Aorta (tissue), 5 donors: ENCODE measurements around the gene TSC2. TPM values are rescaled to one million over a fixed set of nuclear protein-coding genes. Genes with fewer than 3 reads are reported as not detected.

Experiments used
- ATAC-seq: fragments of 200-7000 bp; cut with Tn5 transposase; one replicate; pipeline ENCODE4 v1.9.1; 2022; ENCODE audit warnings: moderate library complexity; ENCODE audit not compliant: low FRiP score
- DNase-seq, 2 donors: peaks; one replicate each; pipeline ENCODE4 v3.0.0-alpha.2; 2020
- H3K27ac ChIP-seq, 2 donors: one replicate each; pipeline ENCODE4 v1.5.1; 2013; ENCODE audit warnings: low read length in 2 of 2, mild to moderate bottlenecking in 2 of 2, moderate library complexity in 2 of 2, control low read depth in 1 of 2, inconsistent platforms in 1 of 2, low read depth in 1 of 2
- H3K27me3 ChIP-seq, 2 donors: one replicate each; pipeline ENCODE4 v1.6.1; 2013; ENCODE audit warnings: control low read depth in 1 of 2, low read length in 1 of 2, mild to moderate bottlenecking in 1 of 2, moderate library complexity in 1 of 2; ENCODE audit not compliant: insufficient read depth in 2 of 2, control insufficient read depth in 1 of 2
- H3K36me3 ChIP-seq, 2 donors: one replicate each; pipeline ENCODE4 v1.6.1; 2013; ENCODE audit warnings: control low read depth in 1 of 2, low read length in 1 of 2, mild to moderate bottlenecking in 1 of 2; ENCODE audit not compliant: insufficient read depth in 2 of 2, control insufficient read depth in 1 of 2
- H3K4me1 ChIP-seq, 2 donors: one replicate each; pipeline ENCODE4 v1.6.1; 2013; ENCODE audit warnings: low read length in 2 of 2, control low read depth in 1 of 2, mild to moderate bottlenecking in 1 of 2, moderate library complexity in 1 of 2; ENCODE audit not compliant: insufficient read depth in 2 of 2, control insufficient read depth in 1 of 2
- H3K4me3 ChIP-seq, 2 donors: one replicate each; pipeline ENCODE4 v1.5.1; 2013; ENCODE audit warnings: low read length in 2 of 2, control low read depth in 1 of 2, mild to moderate bottlenecking in 1 of 2
- H3K9me3 ChIP-seq: one replicate; pipeline ENCODE4 v1.6.1; 2013; ENCODE audit warnings: mild to moderate bottlenecking, low read length; ENCODE audit not compliant: control insufficient read depth
- WGBS, 2 donors: extraction: QIAGEN DNeasy Blood & Tissue Kit; methylation state at CpG; one replicate each; pipeline ENCODE4 v1.1.7; 2013; 5-methylcytosine and 5-hydroxymethylcytosine counted together
- intact Hi-C, 2 donors: fragments of 100-400 bp; cut with DNase I; formaldehyde crosslinking; loops; one replicate each; pipeline versions ENCODE4 v1.14.2 to v1.15.0; 2022
- polyA plus RNA-seq, 2 donors: library from polyadenylated mRNA; stranded (reverse); fragments of 200-250 nt; gene quantifications; one replicate each; pipeline ENCODE4 v1.2.3, GENCODE V29; 2013
- total RNA-seq, 2 donors: library from RNA; stranded (reverse); fragmentation: NEBNext Ultra II Directional; extraction: Animal tissue kit (Norgen Biotek cat#: 25700); gene quantifications; one replicate each; pipeline ENCODE4 v1.2.1, GENCODE V29; 2021
- donor health status: healthy with polysubstance abuse.
- donor health status: Bipolar disorder and iron deficiency.
- donor health status: DM: no; HTN: no; CAD: no.
- donor health status: DM: no; HTN: no; CAD: no.
- donor health status: DM: yes; HTN: yes; CAD: no.

Gene TSC2
- total and polyA plus RNA-seq, 4 donors: 16.2 to 166 (median 119) TPM

- ATAC-seq (no peak), DNase-seq (no peak)
- Histone ChIP-seq H3K27me3 (no peaks in the 10 kb centered on the region), H3K36me3 (peaks cover 0 to 12% of the 10 kb centered on the region in 2 donors), H3K9me3 (no peaks in the 10 kb centered on the region), H3K27ac (no peak overlapping the region), H3K4me1 (no peaks in the 10 kb centered on the region), H3K4me3 (no peak overlapping the region)
- intact Hi-C loops: loop anchor here in 1 of 2 donors (5.0 kb wide), 1 partner anchor 67 kb away; no protein-coding TSS in a partner anchor
- WGBS, 2 donors: 73 to 81% methylated on average over 20 of the region's 20 CpGs
These were observed 41.1 kb downstream of the TSC2 start for GRCh38 chr16:2088759-2089358.

GRCh38 chr16:2089706-2090480 lies 42.1 kb downstream of the TSC2 start:
- DNase-seq (no peak), ATAC-seq (no peak)
- Histone ChIP-seq H3K27me3 (no peaks in the 10 kb centered on the region), H3K9me3 (no peaks in the 10 kb centered on the region), H3K27ac (no peak overlapping the region), H3K36me3 (peaks cover 0 to 12% of the 10 kb centered on the region in 2 donors), H3K4me3 (no peak overlapping the region), H3K4me1 (no peaks in the 10 kb centered on the region)
- WGBS, 2 donors: 85 to 87% methylated on average over 44 of the region's 44 CpGs
- intact Hi-C loops: loop anchor here in 1 of 2 donors (5.0 kb wide), 1 partner anchor 68 kb away; no protein-coding TSS in a partner anchor

- ATAC-seq (no peak), DNase-seq (no peak)
- 80 to 83% methylated on average over 14 of the region's 14 CpGs for WGBS, 2 donors
- no peaks in the 10 kb centered on the region for H3K9me3 ChIP-seq
- H3K4me3 ChIP-seq: no peak overlapping the region
- intact Hi-C loops: no loop called here
- peaks cover 0 to 12% of the 10 kb centered on the region in 2 donors for H3K36me3 ChIP-seq
- H3K4me1 ChIP-seq: no peaks in the 10 kb centered on the region
- no peaks in the 10 kb centered on the region for H3K27me3 ChIP-seq
- no peak overlapping the region for H3K27ac ChIP-seq
These were observed 42.6 kb downstream of the TSC2 start for GRCh38 chr16:2090481-2090776.

DNA sequence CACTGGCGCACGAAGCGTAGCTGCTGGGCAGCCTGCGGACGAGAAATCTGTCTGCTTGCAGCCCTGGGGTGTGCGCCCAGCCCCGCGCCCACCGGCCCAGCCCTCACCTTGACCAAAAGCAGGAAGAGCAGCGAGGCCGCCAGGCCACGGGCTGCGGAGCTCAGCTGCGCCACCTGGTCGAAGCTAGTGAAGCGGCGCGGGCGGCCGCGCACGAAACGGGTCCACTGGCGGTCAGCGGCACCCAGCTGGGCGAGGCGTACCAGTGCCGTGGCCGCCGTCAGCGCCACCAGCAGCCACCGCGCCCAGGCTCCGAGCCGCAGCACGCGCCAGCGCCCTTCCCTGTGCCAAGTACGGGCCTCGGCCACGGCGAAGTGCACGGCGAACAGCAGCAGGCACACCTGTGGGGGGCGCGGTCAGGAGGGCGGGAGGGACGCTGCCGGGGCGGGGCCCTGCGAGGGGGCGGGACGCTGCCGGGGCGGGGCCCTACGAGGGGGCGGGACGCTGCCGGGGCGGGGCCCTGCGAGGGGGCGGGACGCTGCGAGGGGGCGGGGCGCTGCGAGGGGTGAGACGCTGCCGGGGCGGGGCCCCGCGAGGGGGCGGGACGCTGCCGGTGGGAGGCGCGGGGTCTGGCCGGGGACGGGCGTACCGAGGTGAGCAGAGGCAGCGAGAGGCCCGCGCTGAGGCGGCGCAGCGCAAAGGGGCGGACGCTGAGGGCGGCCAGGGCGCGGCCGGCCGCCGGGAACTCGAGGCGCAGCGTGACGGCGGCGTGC lies 43.2 kb downstream of the TSC2 start:
- Histone ChIP-seq H3K9me3 (no peaks in the 10 kb centered on the region), H3K4me3 (no peak overlapping the region), H3K36me3 (peaks cover 0 to 12% of the 10 kb centered on the region in 2 donors), H3K27ac (no peak overlapping the region), H3K27me3 (no peaks in the 10 kb centered on the region), H3K4me1 (no peaks in the 10 kb centered on the region)
- WGBS, 2 donors: 63 to 74% methylated on average over 63 to 101 of the region's 101 CpGs
- intact Hi-C loops: no loop called here
- DNase-seq (no peak), ATAC-seq (no peak)

GRCh38 chr16:2091547-2092255 lies 43.9 kb downstream of the TSC2 start:
- ATAC-seq (no peak), DNase-seq (no peak)
- peaks cover 0 to 15% of the 10 kb centered on the region in 2 donors for H3K36me3 ChIP-seq
- no peaks in the 10 kb centered on the region for H3K4me1 ChIP-seq
- 82 to 85% methylated on average over 43 to 49 of the region's 49 CpGs for WGBS, 2 donors
- H3K9me3 ChIP-seq: no peaks in the 10 kb centered on the region
- H3K27ac ChIP-seq: no peak overlapping the region
- H3K27me3 ChIP-seq: no peaks in the 10 kb centered on the region
- no peak overlapping the region for H3K4me3 ChIP-seq
- intact Hi-C loops: no loop called here

- intact Hi-C loops: no loop called here
- Histone ChIP-seq H3K27me3 (no peaks in the 10 kb centered on the region), H3K9me3 (no peaks in the 10 kb centered on the region), H3K4me3 (no peak overlapping the region), H3K27ac (no peak overlapping the region), H3K36me3 (peaks cover 0 to 19% of the 10 kb centered on the region in 2 donors), H3K4me1 (no peaks in the 10 kb centered on the region)
- DNase-seq (no peak), ATAC-seq (no peak)
- WGBS, 2 donors: 82 to 83% methylated on average over 16 of the region's 16 CpGs
These were observed 44.5 kb downstream of the TSC2 start for GRCh38 chr16:2092256-2092620.

DNA sequence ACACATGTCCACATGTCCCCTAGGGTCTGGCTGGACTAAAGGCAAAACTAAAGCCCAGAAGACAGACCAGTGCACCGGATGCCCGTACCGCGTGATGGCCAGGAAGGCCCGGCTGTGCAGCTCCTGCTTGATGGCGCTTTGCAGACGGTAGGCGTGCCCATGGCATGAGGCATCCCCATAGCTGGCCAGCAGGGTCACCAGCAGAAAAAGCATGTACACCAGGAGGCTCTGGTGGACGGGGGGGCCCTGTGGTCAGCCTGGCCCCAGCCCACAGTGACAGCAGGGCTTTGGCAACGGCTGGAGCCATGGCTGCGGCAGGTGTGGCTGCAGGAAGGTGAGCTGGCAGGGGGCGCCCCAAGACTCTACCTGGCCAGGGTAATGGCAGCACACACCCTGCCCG lies 45.1 kb downstream of the TSC2 start:
- H3K36me3 ChIP-seq: peaks cover 0 to 19% of the 10 kb centered on the region in 2 donors
- H3K27ac ChIP-seq: no peak overlapping the region
- 88% methylated on average over 13 of the region's 13 CpGs for WGBS, 2 donors
- no peaks in the 10 kb centered on the region for H3K4me1 ChIP-seq
- no peak overlapping the region for H3K4me3 ChIP-seq
- DNase-seq: no peak
- no peak for ATAC-seq
- intact Hi-C loops: no loop called here
- no peaks in the 10 kb centered on the region for H3K27me3 ChIP-seq
- H3K9me3 ChIP-seq: no peaks in the 10 kb centered on the region

DNA sequence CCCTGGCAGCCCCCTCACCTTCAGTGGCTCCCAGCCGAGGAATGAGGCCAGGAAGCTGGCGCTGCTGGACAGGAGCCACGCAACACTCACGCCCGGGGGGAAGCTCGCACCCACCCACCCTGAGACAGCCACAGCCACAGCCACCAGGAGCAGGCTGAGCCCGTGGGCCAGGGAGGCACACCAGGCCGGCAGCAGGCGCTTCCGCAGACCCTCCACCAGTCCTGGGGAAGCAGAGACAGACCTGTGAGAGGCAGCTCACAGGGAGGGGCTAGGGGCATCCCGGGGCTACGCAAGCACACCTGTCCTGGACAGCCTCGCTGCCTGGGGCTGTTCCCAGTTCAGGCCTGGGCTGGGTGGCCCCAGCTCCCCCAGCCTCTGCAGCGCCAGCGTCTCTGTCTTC lies 46.0 kb downstream of the TSC2 start:
- intact Hi-C loops: no loop called here
- Histone ChIP-seq H3K36me3 (peaks cover 0 to 19% of the 10 kb centered on the region in 2 donors), H3K27ac (no peak overlapping the region)

More for the DNA sequence above, 46.0 kb downstream of the TSC2 start:
- ATAC-seq (no peak), DNase-seq (no peak)
- H3K4me1 ChIP-seq: no peaks in the 10 kb centered on the region
- H3K4me3 ChIP-seq: no peak overlapping the region
- H3K27me3 ChIP-seq: no peaks in the 10 kb centered on the region
- H3K9me3 ChIP-seq: no peaks in the 10 kb centered on the region
- 72 to 73% methylated on average over 15 of the region's 15 CpGs for WGBS, 2 donors
